Thyroid gland (tissue), 4 donors: Measurements from ENCODE around the gene CYP2B6. TPM values are rescaled to one million over a fixed set of nuclear protein-coding genes. Genes with fewer than 3 reads are reported as not detected.

Source experiments
- DNase-seq, 2 donors: peaks; one replicate each; pipeline ENCODE4 v3.0.0-alpha.2; 2019
- H3K27ac ChIP-seq, 3 donors: fragments of 200-600 bp; sonication (generic); 1 replicate in 2 of 3; 2 replicates in 1 of 3; pipeline ENCODE4 v1.5.1; 2016 to 2019; ENCODE audit warnings: mild to moderate bottlenecking in 1 of 3, moderate library complexity in 1 of 3
- H3K27me3 ChIP-seq: fragments of 200-600 bp; sonication (generic); one replicate; pipeline ENCODE4 v1.5.1; 2019
- H3K36me3 ChIP-seq, 2 donors: fragments of 200-600 bp; sonication (generic); one replicate each; pipeline ENCODE4 v1.5.1; 2016 to 2019
- H3K4me1 ChIP-seq, 2 donors: fragments of 200-600 bp; sonication (generic); one replicate each; pipeline ENCODE4 v1.5.1; 2017 to 2019
- H3K4me3 ChIP-seq, 3 donors: fragments of 200-600 bp; sonication (generic); replicated peaks in 1 of 3; 1 replicate in 2 of 3; 2 replicates in 1 of 3; pipeline ENCODE4 v1.5.1; 2016; ENCODE audit warnings: mild to moderate bottlenecking in 1 of 3
- H3K9me3 ChIP-seq: fragments of 200-600 bp; sonication (generic); one replicate; pipeline ENCODE4 v1.5.1; 2017
- CTCF ChIP-seq, 6 experiments: fragments of 200-600 bp in 3 of 6; fragments of 450-650 bp in 3 of 6; sonication (generic) in 3 of 6; IDR thresholded peaks; one replicate each; pipeline ENCODE4 v1.5.1; 2016 to 2019; ENCODE audit warnings: antibody characterized with exemption in 6 of 6, mild to moderate bottlenecking in 2 of 6, inconsistent platforms in 1 of 6, moderate library complexity in 1 of 6
- POLR2A ChIP-seq, 2 donors: fragments of 450-650 bp; IDR thresholded peaks; one replicate each; pipeline ENCODE4 v1.6.1; 2017; ENCODE audit warnings: antibody characterized with exemption in 2 of 2, mild to moderate bottlenecking in 2 of 2, moderate library complexity in 1 of 2
- WGBS, 2 donors: methylation state at CpG; one replicate each; pipeline ENCODE4 v1.1.5; 2017; 5-methylcytosine and 5-hydroxymethylcytosine counted together
- intact Hi-C: fragments of 100-400 bp; cut with DNase I; formaldehyde crosslinking; loops from one replicate; pipeline ENCODE4 v1.15.1; 2023
- total RNA-seq, 4 donors: library from RNA; depleted of rRNA; stranded (reverse); fragments of >200 nt; gene quantifications; one replicate each; pipeline ENCODE4 v1.2.3, GENCODE V29; 2016

Gene CYP2B6
- total RNA-seq, 4 donors from 2014 or later: not detected

DNA sequence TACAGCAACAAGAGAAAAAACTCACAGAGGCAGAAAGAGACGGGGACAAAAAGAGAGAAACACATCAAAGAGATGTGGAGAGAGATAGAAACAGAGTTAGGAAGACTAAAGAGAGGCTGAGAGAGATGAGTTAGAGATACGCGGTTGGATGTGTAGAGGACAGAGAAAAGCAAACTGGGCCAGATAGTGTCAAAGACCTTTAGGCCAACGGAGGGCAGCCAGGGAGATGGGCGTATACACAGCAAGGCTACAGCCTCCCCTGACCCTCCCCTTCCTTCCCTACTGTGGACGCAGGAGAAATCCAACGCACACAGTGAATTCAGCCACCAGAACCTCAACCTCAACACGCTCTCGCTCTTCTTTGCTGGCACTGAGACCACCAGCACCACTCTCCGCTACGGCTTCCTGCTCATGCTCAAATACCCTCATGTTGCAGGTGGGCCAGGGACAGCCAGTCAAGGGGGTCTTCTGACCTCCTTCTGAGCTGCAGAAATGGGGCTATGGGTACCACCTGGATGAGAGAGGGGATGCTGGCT is 18.7 kb downstream of the CYP2B6 start:
- Histone ChIP-seq H3K4me1 (no peaks in the 10 kb centered on the region), H3K4me3 (no peak overlapping the region), H3K27ac (no peak overlapping the region), H3K36me3 (no peaks in the 10 kb centered on the region), H3K9me3 (no peaks in the 10 kb centered on the region), H3K27me3 (no peaks in the 10 kb centered on the region)
- 68 to 69% methylated on average over 11 of the region's 11 CpGs for WGBS, 2 donors
- no peak for TF ChIP-seq POLR2A (IDR thresholded peaks at IDR 0.05)
- no peak for TF ChIP-seq CTCF (IDR thresholded peaks at IDR 0.05)
- intact Hi-C loops: no loop called here
- no peak for DNase-seq

DNA sequence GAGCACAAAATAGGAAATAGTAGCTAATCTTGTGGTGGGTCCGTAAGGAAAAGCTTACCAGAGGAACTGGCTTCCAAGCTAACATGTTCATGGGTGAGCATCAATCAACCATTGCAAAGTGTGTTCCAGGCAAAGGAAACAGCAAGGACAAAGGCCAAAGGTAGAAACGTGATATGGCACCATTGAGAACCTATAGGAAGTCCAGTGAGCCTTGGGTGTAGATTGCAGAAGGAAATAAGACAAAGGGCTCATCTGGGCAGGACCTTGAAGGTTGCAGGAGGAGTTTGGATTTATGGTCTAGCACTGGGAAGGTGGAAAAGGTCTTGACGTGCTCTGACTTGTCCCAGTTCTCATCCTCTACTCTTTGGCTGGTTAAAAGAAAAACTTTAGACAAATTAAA is 22.3 kb downstream of the CYP2B6 start:
- 65 to 67% methylated on average over 3 of the region's 3 CpGs for WGBS, 2 donors
- DNase-seq: no peak
- H3K4me3 ChIP-seq: no peak overlapping the region
- no peaks in the 10 kb centered on the region for H3K9me3 ChIP-seq
- no peak overlapping the region for H3K27ac ChIP-seq
- intact Hi-C loops: no loop called here
- H3K36me3 ChIP-seq: no peaks in the 10 kb centered on the region
- no peaks in the 10 kb centered on the region for H3K4me1 ChIP-seq
- TF ChIP-seq CTCF (IDR thresholded peaks at IDR 0.05): no peak
- no peak for TF ChIP-seq POLR2A (IDR thresholded peaks at IDR 0.05)
- no peaks in the 10 kb centered on the region for H3K27me3 ChIP-seq

- H3K27ac ChIP-seq: no peak overlapping the region
- intact Hi-C loops: no loop called here
- 44 to 58% methylated on average over 1 of the region's 1 CpG for WGBS, 2 donors
- TF ChIP-seq POLR2A (IDR thresholded peaks at IDR 0.05) (no peak), CTCF (IDR thresholded peaks at IDR 0.05) (no peak)
- no peak for DNase-seq
- no peaks in the 10 kb centered on the region for H3K9me3 ChIP-seq
- H3K4me3 ChIP-seq: no peak overlapping the region
- no peaks in the 10 kb centered on the region for H3K4me1 ChIP-seq
- no peaks in the 10 kb centered on the region for H3K36me3 ChIP-seq
- no peaks in the 10 kb centered on the region for H3K27me3 ChIP-seq
Observed at GRCh38 chr19:41014643-41015042, 23.6 kb downstream of the CYP2B6 start.

DNA sequence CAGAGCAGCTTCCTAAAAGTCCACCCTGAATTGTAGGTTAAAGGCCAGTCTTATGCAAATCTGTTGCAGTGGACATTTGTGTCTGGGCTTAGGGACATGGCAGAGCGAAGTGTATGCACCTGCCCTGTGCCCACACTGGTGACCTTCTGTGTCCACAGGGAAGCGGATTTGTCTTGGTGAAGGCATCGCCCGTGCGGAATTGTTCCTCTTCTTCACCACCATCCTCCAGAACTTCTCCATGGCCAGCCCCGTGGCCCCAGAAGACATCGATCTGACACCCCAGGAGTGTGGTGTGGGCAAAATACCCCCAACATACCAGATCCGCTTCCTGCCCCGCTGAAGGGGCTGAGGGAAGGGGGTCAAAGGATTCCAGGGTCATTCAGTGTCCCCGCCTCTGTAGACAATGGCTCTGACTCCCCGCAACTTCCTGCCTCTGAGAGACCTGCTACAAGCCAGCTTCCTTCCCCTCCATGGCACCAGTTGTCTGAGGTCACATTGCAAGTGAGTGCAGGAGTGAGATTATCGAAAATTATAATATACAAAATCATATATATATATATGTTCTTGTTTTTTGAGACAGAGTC is 25.5 kb downstream of the CYP2B6 start:
- no peak for DNase-seq
- no peaks in the 10 kb centered on the region for H3K27me3 ChIP-seq
- H3K27ac ChIP-seq: no peak overlapping the region
- H3K9me3 ChIP-seq: no peaks in the 10 kb centered on the region
- intact Hi-C loops: no loop called here
- no peak for TF ChIP-seq POLR2A (IDR thresholded peaks at IDR 0.05)
- no peak for TF ChIP-seq CTCF (IDR thresholded peaks at IDR 0.05)
- no peak overlapping the region for H3K4me3 ChIP-seq
- WGBS, 2 donors: 81 to 82% methylated on average over 9 to 12 of the region's 12 CpGs
- H3K4me1 ChIP-seq: no peaks in the 10 kb centered on the region
- H3K36me3 ChIP-seq: no peaks in the 10 kb centered on the region

GRCh38 chr19:41018736-41019290 is 27.7 kb downstream of the CYP2B6 start:
- intact Hi-C loops: no loop called here

More at GRCh38 chr19:41018736-41019290, 27.7 kb downstream of the CYP2B6 start:
- 92 to 94% methylated on average over 15 of the region's 15 CpGs for WGBS, 2 donors
- no peak overlapping the region for H3K4me3 ChIP-seq
- H3K4me1 ChIP-seq: no peaks in the 10 kb centered on the region
- no peaks in the 10 kb centered on the region for H3K27me3 ChIP-seq
- H3K27ac ChIP-seq: no peak overlapping the region
- no peaks in the 10 kb centered on the region for H3K9me3 ChIP-seq
- H3K36me3 ChIP-seq: no peaks in the 10 kb centered on the region
- DNase-seq: no peak
- TF ChIP-seq POLR2A (IDR thresholded peaks at IDR 0.05): no peak
- no peak for TF ChIP-seq CTCF (IDR thresholded peaks at IDR 0.05)
